WTC11 (cell line): Measurements from ENCODE around the gene ZCCHC14.

Source experiments
- ATF1 ChIP-seq: sonication (generic); formaldehyde crosslinking; IDR thresholded peaks from 2 replicates; pipeline ENCODE4 v1.8.1; 2023; ENCODE audit warnings: mild to moderate bottlenecking, moderate library complexity, missing genetic modification reagents
- CREB1 ChIP-seq: sonication (generic); formaldehyde crosslinking; IDR thresholded peaks from 2 replicates; pipeline ENCODE4 v1.8.0; 2023; ENCODE audit warnings: mild to moderate bottlenecking, missing genetic modification reagents
- ELF4 ChIP-seq: sonication (generic); formaldehyde crosslinking; IDR thresholded peaks from 2 replicates; pipeline ENCODE4 v1.8.1; 2022; ENCODE audit warnings: low read depth, mild to moderate bottlenecking, moderate library complexity, missing genetic modification reagents
- ETV6 ChIP-seq: sonication (generic); formaldehyde crosslinking; IDR thresholded peaks from 2 replicates; pipeline ENCODE4 v1.8.1; 2022; ENCODE audit warnings: mild to moderate bottlenecking, missing genetic modification reagents
- FOXJ3 ChIP-seq: sonication (generic); formaldehyde crosslinking; IDR thresholded peaks from 2 replicates; pipeline ENCODE4 v1.9.0; 2021; ENCODE audit warnings: missing genetic modification reagents, mild to moderate bottlenecking, borderline replicate concordance
- NR2C2 ChIP-seq: sonication (generic); formaldehyde crosslinking; IDR thresholded peaks from 2 replicates; pipeline ENCODE4 v1.8.0; 2022; ENCODE audit warnings: mild to moderate bottlenecking, missing genetic modification reagents
- ZNF263 ChIP-seq: sonication (generic); formaldehyde crosslinking; IDR thresholded peaks from 2 replicates; pipeline ENCODE4 v1.8.1; 2022; ENCODE audit warnings: low read depth, mild to moderate bottlenecking, moderate library complexity, missing genetic modification reagents
- TF ChIP-seq, protein P1 (sequence below): fragments of 200-600 bp; IDR thresholded peaks from 2 replicates; pipeline ENCODE4 v1.8.0; 2022; ENCODE audit warnings: antibody characterized with exemption
- TF ChIP-seq, protein P2 (sequence below): sonication (generic); formaldehyde crosslinking; IDR thresholded peaks from 2 replicates; pipeline ENCODE4 v1.8.0; 2022; ENCODE audit warnings: mild to moderate bottlenecking, missing genetic modification reagents
- TF ChIP-seq, protein P3 (sequence below): sonication (generic); formaldehyde crosslinking; IDR thresholded peaks from 2 replicates; pipeline ENCODE4 v1.8.1; 2023; ENCODE audit warnings: mild to moderate bottlenecking, moderate library complexity, missing genetic modification reagents

DNA sequence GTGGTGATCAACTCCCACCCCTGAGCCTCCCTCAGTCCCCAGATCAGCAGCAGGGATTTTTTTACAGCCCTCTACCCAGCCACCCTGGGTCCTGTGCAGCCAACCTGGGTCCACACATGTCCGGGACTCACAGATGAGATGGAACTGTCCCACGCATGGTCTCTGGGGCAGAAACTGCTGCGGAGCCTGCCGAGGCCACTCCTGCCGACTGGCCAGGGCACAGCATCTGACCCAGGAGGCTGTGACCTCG is 48.0 kb upstream of the ZCCHC14 start:
- TF ChIP-seq NR2C2 (CRISPR knock-in tag) (no peak), ETV6 (CRISPR knock-in tag) (no peak), ELF4 (CRISPR knock-in tag) (no peak), ATF1 (CRISPR knock-in tag) (no peak), FOXJ3 (CRISPR knock-in tag) (no peak), ZNF263 (no peak), CREB1 (no peak)
- TF ChIP-seq, protein P1, sequence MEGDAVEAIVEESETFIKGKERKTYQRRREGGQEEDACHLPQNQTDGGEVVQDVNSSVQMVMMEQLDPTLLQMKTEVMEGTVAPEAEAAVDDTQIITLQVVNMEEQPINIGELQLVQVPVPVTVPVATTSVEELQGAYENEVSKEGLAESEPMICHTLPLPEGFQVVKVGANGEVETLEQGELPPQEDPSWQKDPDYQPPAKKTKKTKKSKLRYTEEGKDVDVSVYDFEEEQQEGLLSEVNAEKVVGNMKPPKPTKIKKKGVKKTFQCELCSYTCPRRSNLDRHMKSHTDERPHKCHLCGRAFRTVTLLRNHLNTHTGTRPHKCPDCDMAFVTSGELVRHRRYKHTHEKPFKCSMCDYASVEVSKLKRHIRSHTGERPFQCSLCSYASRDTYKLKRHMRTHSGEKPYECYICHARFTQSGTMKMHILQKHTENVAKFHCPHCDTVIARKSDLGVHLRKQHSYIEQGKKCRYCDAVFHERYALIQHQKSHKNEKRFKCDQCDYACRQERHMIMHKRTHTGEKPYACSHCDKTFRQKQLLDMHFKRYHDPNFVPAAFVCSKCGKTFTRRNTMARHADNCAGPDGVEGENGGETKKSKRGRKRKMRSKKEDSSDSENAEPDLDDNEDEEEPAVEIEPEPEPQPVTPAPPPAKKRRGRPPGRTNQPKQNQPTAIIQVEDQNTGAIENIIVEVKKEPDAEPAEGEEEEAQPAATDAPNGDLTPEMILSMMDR = no peak
- TF ChIP-seq, protein P2, sequence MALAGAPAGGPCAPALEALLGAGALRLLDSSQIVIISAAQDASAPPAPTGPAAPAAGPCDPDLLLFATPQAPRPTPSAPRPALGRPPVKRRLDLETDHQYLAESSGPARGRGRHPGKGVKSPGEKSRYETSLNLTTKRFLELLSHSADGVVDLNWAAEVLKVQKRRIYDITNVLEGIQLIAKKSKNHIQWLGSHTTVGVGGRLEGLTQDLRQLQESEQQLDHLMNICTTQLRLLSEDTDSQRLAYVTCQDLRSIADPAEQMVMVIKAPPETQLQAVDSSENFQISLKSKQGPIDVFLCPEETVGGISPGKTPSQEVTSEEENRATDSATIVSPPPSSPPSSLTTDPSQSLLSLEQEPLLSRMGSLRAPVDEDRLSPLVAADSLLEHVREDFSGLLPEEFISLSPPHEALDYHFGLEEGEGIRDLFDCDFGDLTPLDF (CRISPR knock-in tag) = no peak
- TF ChIP-seq, protein P3, sequence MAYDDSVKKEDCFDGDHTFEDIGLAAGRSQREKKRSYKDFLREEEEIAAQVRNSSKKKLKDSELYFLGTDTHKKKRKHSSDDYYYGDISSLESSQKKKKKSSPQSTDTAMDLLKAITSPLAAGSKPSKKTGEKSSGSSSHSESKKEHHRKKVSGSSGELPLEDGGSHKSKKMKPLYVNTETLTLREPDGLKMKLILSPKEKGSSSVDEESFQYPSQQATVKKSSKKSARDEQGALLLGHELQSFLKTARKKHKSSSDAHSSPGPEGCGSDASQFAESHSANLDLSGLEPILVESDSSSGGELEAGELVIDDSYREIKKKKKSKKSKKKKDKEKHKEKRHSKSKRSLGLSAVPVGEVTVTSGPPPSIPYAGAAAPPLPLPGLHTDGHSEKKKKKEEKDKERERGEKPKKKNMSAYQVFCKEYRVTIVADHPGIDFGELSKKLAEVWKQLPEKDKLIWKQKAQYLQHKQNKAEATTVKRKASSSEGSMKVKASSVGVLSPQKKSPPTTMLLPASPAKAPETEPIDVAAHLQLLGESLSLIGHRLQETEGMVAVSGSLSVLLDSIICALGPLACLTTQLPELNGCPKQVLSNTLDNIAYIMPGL (CRISPR knock-in tag) = no peak
